SK-N-SH (cell line): ENCODE results near the gene SCG2.

Experiments
- CHD2 ChIP-seq: fragments of 150-350 bp; IDR thresholded peaks from 2 replicates; pipeline ENCODE4 v1.6.1; 2018; ENCODE audit warnings: low read length; ENCODE audit not compliant: partially characterized antibody
- EZH2phosphoT487 ChIP-seq: fragments of 200-600 bp; sonication (generic); IDR thresholded peaks from 2 replicates; pipeline ENCODE4 v1.6.1; 2017; ENCODE audit warnings: low read depth, mixed run types, mild to moderate bottlenecking, antibody characterized with exemption, moderate library complexity, borderline replicate concordance
- FOXJ3 ChIP-seq: sonication (generic); formaldehyde crosslinking; IDR thresholded peaks from 2 replicates; pipeline ENCODE4 v1.5.1; 2020; ENCODE audit warnings: mild to moderate bottlenecking, missing genetic modification reagents
- MAX ChIP-seq: IDR thresholded peaks from 2 replicates; pipeline ENCODE4 v1.4.0; 2012; ENCODE audit warnings: low read depth
- NFIC ChIP-seq: IDR thresholded peaks from 2 replicates; pipeline ENCODE4 v1.4.0; 2012; ENCODE audit warnings: borderline replicate concordance
- POLR2AphosphoS5 ChIP-seq: IDR thresholded peaks from 2 replicates; pipeline ENCODE4 v1.6.1; 2012; ENCODE audit warnings: low read depth, low read length
- RCOR1 ChIP-seq: fragments of 150-350 bp; IDR thresholded peaks from 2 replicates; pipeline ENCODE4 v1.6.1; 2017; ENCODE audit warnings: antibody characterized with exemption, low read length
- SIN3A ChIP-seq: IDR thresholded peaks from 2 replicates; pipeline ENCODE4 v1.6.1; 2012; ENCODE audit warnings: low read depth, mild to moderate bottlenecking, low read length, moderate library complexity, borderline replicate concordance
- TAF1 ChIP-seq: IDR thresholded peaks from 2 replicates; pipeline ENCODE4 v1.6.1; 2012; ENCODE audit warnings: low read depth, mild to moderate bottlenecking, low read length, moderate library complexity, borderline replicate concordance
- USF2 ChIP-seq: fragments of 150-350 bp; IDR thresholded peaks from 2 replicates; pipeline ENCODE4 v1.6.1; 2017; ENCODE audit warnings: antibody characterized with exemption, low read length, low read depth, borderline replicate concordance
- ZBTB33 ChIP-seq: IDR thresholded peaks from 2 replicates; pipeline ENCODE4 v1.4.0; 2012; ENCODE audit warnings: low read depth, borderline replicate concordance
- TF ChIP-seq, protein P1 (sequence below): fragments of 200-600 bp; sonication (generic); IDR thresholded peaks from 2 replicates; pipeline ENCODE4 v1.6.1; 2017; ENCODE audit warnings: antibody characterized with exemption, mild to moderate bottlenecking, moderate library complexity
- TF ChIP-seq, protein P2 (sequence below): IDR thresholded peaks from 2 replicates; pipeline ENCODE4 v1.6.1; 2012; ENCODE audit warnings: mild to moderate bottlenecking, low read depth, low read length, moderate library complexity

- TF ChIP-seq POLR2AphosphoS5: no peak
- TF ChIP-seq, protein P1, sequence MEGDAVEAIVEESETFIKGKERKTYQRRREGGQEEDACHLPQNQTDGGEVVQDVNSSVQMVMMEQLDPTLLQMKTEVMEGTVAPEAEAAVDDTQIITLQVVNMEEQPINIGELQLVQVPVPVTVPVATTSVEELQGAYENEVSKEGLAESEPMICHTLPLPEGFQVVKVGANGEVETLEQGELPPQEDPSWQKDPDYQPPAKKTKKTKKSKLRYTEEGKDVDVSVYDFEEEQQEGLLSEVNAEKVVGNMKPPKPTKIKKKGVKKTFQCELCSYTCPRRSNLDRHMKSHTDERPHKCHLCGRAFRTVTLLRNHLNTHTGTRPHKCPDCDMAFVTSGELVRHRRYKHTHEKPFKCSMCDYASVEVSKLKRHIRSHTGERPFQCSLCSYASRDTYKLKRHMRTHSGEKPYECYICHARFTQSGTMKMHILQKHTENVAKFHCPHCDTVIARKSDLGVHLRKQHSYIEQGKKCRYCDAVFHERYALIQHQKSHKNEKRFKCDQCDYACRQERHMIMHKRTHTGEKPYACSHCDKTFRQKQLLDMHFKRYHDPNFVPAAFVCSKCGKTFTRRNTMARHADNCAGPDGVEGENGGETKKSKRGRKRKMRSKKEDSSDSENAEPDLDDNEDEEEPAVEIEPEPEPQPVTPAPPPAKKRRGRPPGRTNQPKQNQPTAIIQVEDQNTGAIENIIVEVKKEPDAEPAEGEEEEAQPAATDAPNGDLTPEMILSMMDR: no peak
- TF ChIP-seq CHD2: no peak
- no peak for TF ChIP-seq MAX
- no peak for TF ChIP-seq FOXJ3 (CRISPR knock-in tag)
- no peak for TF ChIP-seq SIN3A
- TF ChIP-seq EZH2phosphoT487: no peak
- no peak; the same call in 1 of the 2 replicates for TF ChIP-seq RCOR1
- TF ChIP-seq, protein P2, sequence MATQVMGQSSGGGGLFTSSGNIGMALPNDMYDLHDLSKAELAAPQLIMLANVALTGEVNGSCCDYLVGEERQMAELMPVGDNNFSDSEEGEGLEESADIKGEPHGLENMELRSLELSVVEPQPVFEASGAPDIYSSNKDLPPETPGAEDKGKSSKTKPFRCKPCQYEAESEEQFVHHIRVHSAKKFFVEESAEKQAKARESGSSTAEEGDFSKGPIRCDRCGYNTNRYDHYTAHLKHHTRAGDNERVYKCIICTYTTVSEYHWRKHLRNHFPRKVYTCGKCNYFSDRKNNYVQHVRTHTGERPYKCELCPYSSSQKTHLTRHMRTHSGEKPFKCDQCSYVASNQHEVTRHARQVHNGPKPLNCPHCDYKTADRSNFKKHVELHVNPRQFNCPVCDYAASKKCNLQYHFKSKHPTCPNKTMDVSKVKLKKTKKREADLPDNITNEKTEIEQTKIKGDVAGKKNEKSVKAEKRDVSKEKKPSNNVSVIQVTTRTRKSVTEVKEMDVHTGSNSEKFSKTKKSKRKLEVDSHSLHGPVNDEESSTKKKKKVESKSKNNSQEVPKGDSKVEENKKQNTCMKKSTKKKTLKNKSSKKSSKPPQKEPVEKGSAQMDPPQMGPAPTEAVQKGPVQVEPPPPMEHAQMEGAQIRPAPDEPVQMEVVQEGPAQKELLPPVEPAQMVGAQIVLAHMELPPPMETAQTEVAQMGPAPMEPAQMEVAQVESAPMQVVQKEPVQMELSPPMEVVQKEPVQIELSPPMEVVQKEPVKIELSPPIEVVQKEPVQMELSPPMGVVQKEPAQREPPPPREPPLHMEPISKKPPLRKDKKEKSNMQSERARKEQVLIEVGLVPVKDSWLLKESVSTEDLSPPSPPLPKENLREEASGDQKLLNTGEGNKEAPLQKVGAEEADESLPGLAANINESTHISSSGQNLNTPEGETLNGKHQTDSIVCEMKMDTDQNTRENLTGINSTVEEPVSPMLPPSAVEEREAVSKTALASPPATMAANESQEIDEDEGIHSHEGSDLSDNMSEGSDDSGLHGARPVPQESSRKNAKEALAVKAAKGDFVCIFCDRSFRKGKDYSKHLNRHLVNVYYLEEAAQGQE: no peak
- TF ChIP-seq USF2: no peak
- TF ChIP-seq TAF1: no peak
- no peak for TF ChIP-seq ZBTB33
- no peak for TF ChIP-seq NFIC
Observed at GRCh38 chr2:223612501-223612900, 10.3 kb upstream of the SCG2 start.
